Liver (tissue), 9 donors: ENCODE measurements around the gene NRF1. TPM values are rescaled to one million over a fixed set of nuclear protein-coding genes. Genes with fewer than 3 reads are reported as not detected.

ENCODE experiments used
- DNase-seq: peaks from one replicate; pipeline ENCODE4 v3.0.0-alpha.2; 2017; ENCODE audit warnings: low spot score
- H3K27ac ChIP-seq, 2 donors: one replicate each; pipeline ENCODE4 v1.7.0; 2013; ENCODE audit warnings: inconsistent platforms in 2 of 2, low read length in 2 of 2, control low read depth in 1 of 2, low read depth in 1 of 2, mild to moderate bottlenecking in 1 of 2
- H3K27me3 ChIP-seq, 4 donors: one replicate each; pipeline versions ENCODE4 v1.6.1 to v1.7.0; 2013; ENCODE audit warnings: low read length in 3 of 4, inconsistent platforms in 1 of 4, mild to moderate bottlenecking in 1 of 4, moderate library complexity in 1 of 4; ENCODE audit not compliant: control insufficient read depth in 4 of 4, insufficient read depth in 4 of 4
- H3K36me3 ChIP-seq, 4 donors: one replicate each; pipeline versions ENCODE4 v1.6.1 to v1.7.0; 2013; ENCODE audit warnings: low read length in 3 of 4, mild to moderate bottlenecking in 3 of 4, low read depth in 1 of 4, moderate library complexity in 1 of 4; ENCODE audit not compliant: control insufficient read depth in 4 of 4, insufficient read depth in 3 of 4
- H3K4me1 ChIP-seq, 4 donors: one replicate each; pipeline versions ENCODE4 v1.6.1 to v1.7.0; 2013; ENCODE audit warnings: low read length in 3 of 4, mild to moderate bottlenecking in 3 of 4, moderate library complexity in 1 of 4; ENCODE audit not compliant: control insufficient read depth in 4 of 4, insufficient read depth in 4 of 4
- H3K4me3 ChIP-seq, 3 donors: one replicate each; pipeline versions ENCODE4 v1.6.1 to v1.7.0; 2013; ENCODE audit warnings: low read length in 3 of 3, control low read depth in 1 of 3, low read depth in 1 of 3, mild to moderate bottlenecking in 1 of 3
- H3K9ac ChIP-seq, 2 donors: one replicate each; pipeline ENCODE4 v1.7.0; 2013; ENCODE audit warnings: low read length in 2 of 2, mild to moderate bottlenecking in 2 of 2, moderate library complexity in 2 of 2, control low read depth in 1 of 2, low read depth in 1 of 2
- H3K9me3 ChIP-seq, 4 donors: one replicate each; pipeline versions ENCODE4 v1.6.1 to v1.7.0; 2013; ENCODE audit warnings: low read length in 3 of 4; ENCODE audit not compliant: control insufficient read depth in 4 of 4
- ATF3 ChIP-seq: IDR thresholded peaks from 2 replicates; pipeline ENCODE4 v1.6.1; 2016; ENCODE audit warnings: antibody characterized with exemption
- EGR1 ChIP-seq, 2 donors: IDR thresholded peaks; 2 replicates each; pipeline ENCODE4 v1.6.1; 2016 to 2018; ENCODE audit warnings: antibody characterized with exemption in 2 of 2, low read depth in 2 of 2
- FOXA1 ChIP-seq: IDR thresholded peaks from 2 replicates; pipeline ENCODE4 v1.6.1; 2016; ENCODE audit warnings: antibody characterized with exemption
- FOXA2 ChIP-seq: IDR thresholded peaks from 2 replicates; pipeline ENCODE4 v1.6.1; 2016; ENCODE audit warnings: antibody characterized with exemption
- GABPA ChIP-seq, 2 donors: IDR thresholded peaks in 1 of 2; conservative IDR thresholded peaks in 1 of 2; 2 replicates each; pipeline ENCODE4 v1.6.1; 2016; ENCODE audit warnings: antibody characterized with exemption in 2 of 2, mild to moderate bottlenecking in 1 of 2, moderate library complexity in 1 of 2
- HNF4A ChIP-seq, 2 donors: conservative IDR thresholded peaks; 2 replicates each; pipeline ENCODE4 v1.6.1; 2016; ENCODE audit warnings: antibody characterized with exemption in 2 of 2, mild to moderate bottlenecking in 2 of 2
- HNF4G ChIP-seq: IDR thresholded peaks from 2 replicates; pipeline ENCODE4 v1.6.1; 2016; ENCODE audit warnings: antibody characterized with exemption
- JUND ChIP-seq, 2 donors: IDR thresholded peaks; 2 replicates each; pipeline ENCODE4 v1.6.1; 2016; ENCODE audit warnings: antibody characterized with exemption in 2 of 2
- MAX ChIP-seq: IDR thresholded peaks from 2 replicates; pipeline ENCODE4 v1.6.1; 2016; ENCODE audit warnings: antibody characterized with exemption
- NR2F2 ChIP-seq: IDR thresholded peaks from 2 replicates; pipeline ENCODE4 v1.6.1; 2016; ENCODE audit warnings: antibody characterized with exemption
- RAD21 ChIP-seq, 2 donors: IDR thresholded peaks; 2 replicates each; pipeline ENCODE4 v1.6.1; 2016; ENCODE audit warnings: antibody characterized with exemption in 2 of 2, mild to moderate bottlenecking in 2 of 2
- RXRA ChIP-seq, 2 donors: IDR thresholded peaks; 2 replicates each; pipeline ENCODE4 v1.6.1; 2017 to 2018; ENCODE audit warnings: antibody characterized with exemption in 2 of 2, mild to moderate bottlenecking in 1 of 2
- SP1 ChIP-seq: IDR thresholded peaks from 2 replicates; pipeline ENCODE4 v1.6.1; 2018; ENCODE audit warnings: antibody characterized with exemption, mild to moderate bottlenecking
- TAF1 ChIP-seq: conservative IDR thresholded peaks from 2 replicates; pipeline ENCODE4 v1.6.1; 2016; ENCODE audit warnings: antibody characterized with exemption, mild to moderate bottlenecking
- YY1 ChIP-seq: IDR thresholded peaks from 2 replicates; pipeline ENCODE4 v1.6.1; 2016; ENCODE audit warnings: antibody characterized with exemption, mild to moderate bottlenecking
- ZBTB33 ChIP-seq: IDR thresholded peaks from 2 replicates; pipeline ENCODE4 v1.6.1; 2016; ENCODE audit warnings: antibody characterized with exemption
- WGBS: extraction: QIAGEN DNeasy Blood & Tissue Kit; methylation state at CpG from one replicate; pipeline ENCODE4 v1.1.7; 2013; 5-methylcytosine and 5-hydroxymethylcytosine counted together
- polyA plus RNA-seq, 2 donors: library from polyadenylated mRNA; stranded (reverse) in 1 of 2; unstranded in 1 of 2; fragments of 200-250 nt in 1 of 2; fragments of >200 nt in 1 of 2; fragmentation: Nextera tagmentation in 1 of 2; extraction: Ambion mirVana in 1 of 2; gene quantifications; one replicate each; pipeline versions ENCODE4 v1.2.1 to v1.2.3, GENCODE V29; 2013 to 2015
- total RNA-seq, 2 donors: library from RNA; depleted of rRNA; stranded (reverse); fragments of >200 nt; gene quantifications; one replicate each; pipeline ENCODE4 v1.2.3, GENCODE V29; 2014
- donor health status: healthy.
- donor health status: healthy.
- donor health status: healthy.
- donor health status: healthy.
- donor health status: healthy.

The NRF1 gene
- total and polyA plus RNA-seq, 4 donors = 1.3 to 14.8 (median 5.3) TPM

GRCh38 chr7:129719980-129720732 lies 108.6 kb downstream of the NRF1 start:
- DNase-seq = no peak
- peaks cover 1 to 24% (median 14%) of the 10 kb centered on the region in 4 donors for H3K36me3 ChIP-seq
- H3K4me1 ChIP-seq = peaks cover 3 to 7% (median 5%) of the 10 kb centered on the region in 4 donors
- H3K27ac ChIP-seq = no peak overlapping the region
- no peaks in the 10 kb centered on the region for H3K27me3 ChIP-seq
- no peak for TF ChIP-seq MAX
- TF ChIP-seq FOXA2 = peak; percentile 90
- peak; percentile 43 for TF ChIP-seq YY1
- no peak for TF ChIP-seq HNF4G
- peak; percentile 80 for TF ChIP-seq FOXA1
- TF ChIP-seq HNF4A (conservative IDR thresholded peaks at IDR 0.05) = peak; percentile 60 to 80
- peak in 1 of 2 donors; percentile 15 for TF ChIP-seq JUND (IDR thresholded peaks at IDR 0.05)
- TF ChIP-seq SP1 = peak; percentile 44
- TF ChIP-seq RXRA (IDR thresholded peaks at IDR 0.05) = peak in 1 of 2 donors; percentile 51
- no peak for TF ChIP-seq EGR1 (IDR thresholded peaks at IDR 0.05; ENCODE audit: low read depth in 2 of 2)
- H3K4me3 ChIP-seq = no peak overlapping the region
- H3K9ac ChIP-seq = no peak overlapping the region
- H3K9me3 ChIP-seq = no peaks in the 10 kb centered on the region
- 62% methylated on average over 6 of the region's 6 CpGs for WGBS

GRCh38 chr7:129721068-129721467 lies 109.5 kb downstream of the NRF1 start:
- Histone ChIP-seq H3K27me3 (no peaks in the 10 kb centered on the region), H3K36me3 (peaks cover 1 to 24% (median 16%) of the 10 kb centered on the region in 4 donors), H3K9ac (no peak overlapping the region), H3K9me3 (no peaks in the 10 kb centered on the region), H3K27ac (no peak overlapping the region), H3K4me3 (no peak overlapping the region), H3K4me1 (peaks cover 3 to 7% (median 5%) of the 10 kb centered on the region in 4 donors)
- WGBS = 78% methylated on average over 1 of the region's 1 CpG
- no peak for DNase-seq
- TF ChIP-seq RXRA (IDR thresholded peaks at IDR 0.05) = no peak
- TF ChIP-seq ZBTB33 = no peak
- TF ChIP-seq GABPA (IDR thresholded peaks at IDR 0.05 in 1 of 2, conservative IDR thresholded peaks at IDR 0.05 in 1 of 2) = no peak
- TF ChIP-seq SP1 = no peak
- TF ChIP-seq HNF4G = no peak
- no peak for TF ChIP-seq MAX
- no peak for TF ChIP-seq JUND (IDR thresholded peaks at IDR 0.05)
- no peak for TF ChIP-seq FOXA2
- no peak for TF ChIP-seq YY1
- no peak for TF ChIP-seq NR2F2
- TF ChIP-seq TAF1 = no peak
- no peak for TF ChIP-seq FOXA1

GRCh38 chr7:129723679-129724078 lies 112.2 kb downstream of the NRF1 start:
- Histone ChIP-seq H3K9me3 (no peaks in the 10 kb centered on the region), H3K4me1 (peaks cover 3 to 7% (median 5%) of the 10 kb centered on the region in 4 donors), H3K36me3 (peaks cover 3 to 21% (median 17%) of the 10 kb centered on the region in 4 donors), H3K4me3 (no peak overlapping the region), H3K9ac (no peak overlapping the region), H3K27me3 (no peaks in the 10 kb centered on the region), H3K27ac (no peak overlapping the region)
- DNase-seq = no peak
- TF ChIP-seq MAX = no peak
- no peak for TF ChIP-seq JUND (IDR thresholded peaks at IDR 0.05)
- no peak for TF ChIP-seq SP1
- TF ChIP-seq ATF3 = no peak
- TF ChIP-seq RAD21 (IDR thresholded peaks at IDR 0.05) = no peak
- no peak for TF ChIP-seq YY1
- TF ChIP-seq NR2F2 = no peak
- 97% methylated on average over 1 of the region's 1 CpG for WGBS
